A549 treated with CORT108297 at 1 μM for 4 hours (cell line): Measurements from ENCODE around the gene GPN3. TPM values are rescaled to one million over a fixed set of nuclear protein-coding genes. Genes with fewer than 3 reads are reported as not detected.

Experiments used
- total RNA-seq: library from RNA; stranded (reverse); fragments of 200-300 nt; extraction: Qiagen RNA extraction; gene quantifications from 5 replicates; pipeline ENCODE4 v1.2.3, GENCODE V29; 2022

The GPN3 gene
- total RNA-seq, result 30.6 to 35.0 TPM (median 32.8 TPM) in 5 replicates

DNA sequence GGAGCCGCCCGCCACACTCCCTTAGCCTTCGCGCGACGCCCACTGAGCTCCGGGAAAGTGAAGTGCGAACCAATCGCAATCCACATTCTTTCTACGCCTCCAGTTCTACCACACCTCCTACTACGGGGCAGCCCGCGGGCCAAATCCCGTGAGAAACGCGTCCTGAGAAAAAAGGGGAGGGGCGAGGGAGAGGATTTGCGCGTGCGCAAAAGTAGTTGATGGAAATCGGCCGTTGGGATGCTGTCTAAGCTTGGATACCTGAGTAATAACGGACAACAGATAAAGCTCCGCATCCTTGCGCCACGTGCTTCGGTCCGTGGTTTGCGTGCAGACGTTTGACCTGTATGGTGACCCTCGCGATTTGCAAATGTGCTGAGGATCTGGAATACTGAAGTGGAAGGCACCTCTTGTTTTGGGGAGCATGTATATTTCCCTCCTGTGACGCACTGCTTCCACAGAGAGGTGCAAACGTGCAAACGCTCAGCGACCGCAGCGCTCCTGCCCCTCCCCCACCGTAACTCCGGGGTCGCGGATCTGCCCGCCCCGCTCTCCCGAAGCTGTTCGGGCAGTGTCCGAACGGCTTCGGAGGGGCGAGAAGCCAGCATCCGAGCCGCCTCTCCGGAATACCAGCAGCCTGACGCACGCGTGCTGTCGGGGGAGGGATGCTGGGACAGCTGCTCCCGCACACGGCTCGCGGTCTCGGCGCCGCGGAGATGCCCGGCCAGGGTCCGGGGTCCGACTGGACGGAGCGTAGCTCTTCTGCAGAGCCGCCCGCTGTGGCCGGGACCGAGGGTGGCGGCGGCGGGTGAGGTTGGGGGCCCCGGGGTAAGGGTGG lies at the start of gene GPN3, which contains the start of gene FAM216A:
GPN3 (minus strand) TSS at position 44 of the 835 bp plus-strand sequence. CDS start 54 bp downstream, outside the sequence.
FAM216A (plus strand) TSS at position 632 of the 835 bp plus-strand sequence; CDS start at position 663, 31 bp downstream.

DNA sequence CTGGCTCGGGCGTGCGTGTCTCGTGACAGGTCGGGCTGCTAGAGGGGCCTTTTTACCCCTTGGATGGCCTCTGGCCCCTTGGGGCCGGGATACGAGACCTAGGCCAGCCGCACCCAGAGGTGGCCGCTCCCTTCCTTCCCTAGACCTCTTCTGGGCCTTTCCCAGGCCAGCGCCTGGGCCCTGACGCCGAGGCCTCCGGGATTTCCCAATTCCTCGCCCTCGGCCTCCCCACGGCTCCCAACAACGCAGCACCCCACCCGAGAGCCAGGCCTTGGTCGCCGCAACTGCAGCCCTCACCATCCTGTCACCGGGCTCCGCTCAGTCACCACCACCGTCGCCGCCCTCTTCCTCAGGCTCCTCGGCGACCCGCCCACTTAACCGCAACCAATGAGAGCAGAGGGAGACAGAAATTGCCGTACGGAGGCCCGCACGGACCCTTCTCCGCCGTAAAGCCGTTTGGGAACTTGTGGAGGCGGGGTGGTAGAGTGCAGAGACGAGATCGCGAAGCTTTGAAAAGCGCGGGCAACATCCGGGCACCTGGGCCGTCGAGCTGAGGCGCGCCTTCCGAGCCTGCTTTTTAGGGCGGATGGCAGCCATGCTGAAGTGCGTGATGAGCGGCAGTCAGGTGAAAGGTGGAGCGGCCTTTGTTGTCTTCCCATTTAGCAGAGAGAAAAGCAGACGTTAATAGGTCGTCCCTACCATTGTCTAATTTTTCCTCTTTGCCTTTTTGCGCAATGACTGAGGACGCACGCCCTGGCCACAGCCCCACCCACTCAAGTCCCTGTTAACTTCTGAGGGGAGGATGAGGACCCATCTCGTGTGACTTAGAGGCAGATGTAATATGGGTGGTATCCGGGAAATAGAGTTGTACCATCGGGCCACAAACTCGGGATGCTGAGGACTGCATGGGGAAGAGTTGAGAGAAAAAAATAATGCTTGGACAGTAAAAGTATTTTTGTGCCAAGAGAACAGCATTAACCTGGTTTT lies 34.0 kb upstream of the GPN3 start, which contains the start of the genes RAD9B and VPS29:
RAD9B (plus strand) TSS at position 580 of the 987 bp plus-strand sequence; CDS start at position 587, 7 bp downstream.
VPS29 (minus strand) TSS at position 360 of the 987 bp plus-strand sequence; CDS start at position 300, 60 bp downstream.

GRCh38 chr12:110449799-110450497 lies 18.1 kb downstream of the GPN3 start, which contains the start of gene ARPC3:
TSS of gene ARPC3 (minus strand) at chr12:110450337. CDS start at chr12:110450260, 77 bp downstream.

GRCh38 chr12:110403146-110403975 lies 64.7 kb downstream of the GPN3 start, which contains the start of gene ANAPC7:
TSS of gene ANAPC7 (minus strand) at chr12:110403708. CDS start at chr12:110403627, 81 bp downstream.

Other genes starting within 250 kb of the GPN3 start
- 268 to 351 TPM (median 326 TPM) in 5 replicates for gene ATP2A2, start 187.0 kb downstream of the GPN3 start, total RNA-seq
- gene ANAPC7, start 64.5 kb downstream of the GPN3 start, total RNA-seq, result 53.7 to 60.5 TPM (median 55.3 TPM) in 5 replicates
- 425 to 887 TPM (median 445 TPM) in 5 replicates for gene ARPC3, start 17.9 kb downstream of the GPN3 start, total RNA-seq
- gene FAM216A, start 588 bp upstream of the GPN3 start, total RNA-seq, result 17.9 to 20.3 TPM (median 20.1 TPM) in 5 replicates
- 134 to 170 TPM (median 143 TPM) in 5 replicates for gene VPS29, start 33.9 kb upstream of the GPN3 start, total RNA-seq
- 0.15 to 0.38 TPM (median 0.17 TPM) in 5 replicates for gene RAD9B, start 34.1 kb upstream of the GPN3 start, total RNA-seq
- gene PPTC7, start 115.1 kb upstream of the GPN3 start, total RNA-seq, result 17.3 to 22.8 TPM (median 20.0 TPM) in 5 replicates
- gene TCTN1, start 145.9 kb upstream of the GPN3 start, total RNA-seq, result 29.7 to 34.6 TPM (median 32.8 TPM) in 5 replicates
- 0.42 to 0.77 TPM (median 0.61 TPM) in 5 replicates for gene HVCN1, start 220.9 kb upstream of the GPN3 start, total RNA-seq